Limb (tissue), 2 donors: ENCODE data around the gene MTMR10.

Experiments
- DNase-seq, 2 donors: peaks; one replicate each; pipeline ENCODE4 v3.0.0-alpha.2; 2016; ENCODE audit errors: extremely low spot score in 2 of 2

The MTMR10 gene

DNA sequence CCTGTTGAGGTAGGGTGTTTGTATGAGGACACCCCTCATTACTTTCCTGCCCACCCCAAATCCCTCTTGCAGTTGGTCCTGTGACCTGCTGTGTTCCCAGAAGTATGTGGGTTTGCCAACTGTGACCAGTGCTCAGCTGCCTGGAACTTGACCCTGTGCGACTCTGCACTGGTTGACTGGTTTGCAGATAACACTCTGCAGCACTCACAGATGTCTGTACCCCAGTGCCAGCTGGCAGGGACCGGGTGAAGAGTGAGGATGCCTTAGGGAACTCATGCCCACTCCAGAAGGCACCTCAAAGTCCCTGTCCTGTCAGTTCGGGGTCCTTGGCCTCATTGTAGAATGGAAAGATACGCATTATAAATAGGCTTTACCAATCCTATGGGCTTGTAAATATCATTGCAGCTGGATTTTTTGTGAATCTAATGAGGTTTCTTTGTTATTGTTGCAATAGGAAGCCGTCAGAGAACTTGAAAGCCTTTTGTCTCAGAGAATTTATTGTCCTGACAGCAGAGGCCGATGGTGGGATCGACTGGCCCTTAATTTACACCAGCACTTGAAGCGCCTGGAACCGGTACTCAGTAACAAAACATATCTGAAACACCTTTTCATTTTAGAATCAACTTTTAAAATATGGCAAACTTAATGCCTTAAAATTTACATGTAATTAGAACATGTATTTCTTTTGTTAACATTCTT lies 69.5 kb downstream of the MTMR10 start:
- no peak for DNase-seq

DNA sequence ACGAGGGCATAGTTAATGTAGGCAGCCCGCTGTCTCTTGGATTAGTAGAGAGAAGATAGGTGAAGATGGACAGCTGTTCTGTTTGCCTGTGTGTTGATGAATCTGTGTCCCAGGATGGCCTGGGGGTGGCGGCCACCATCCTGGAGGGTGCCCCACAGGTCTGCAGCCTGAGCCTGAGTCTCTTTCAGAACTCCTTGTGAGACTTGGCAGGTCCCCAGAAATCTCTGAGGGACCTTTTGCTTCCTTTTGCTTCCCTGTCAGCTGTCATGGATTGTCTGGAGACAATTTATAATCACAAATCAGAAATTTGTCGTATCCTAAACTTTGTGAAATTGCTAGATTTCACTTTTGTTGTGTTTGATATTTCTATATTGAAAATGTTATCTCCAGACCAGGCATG lies 70.3 kb downstream of the MTMR10 start:
- DNase-seq: no peak

DNA sequence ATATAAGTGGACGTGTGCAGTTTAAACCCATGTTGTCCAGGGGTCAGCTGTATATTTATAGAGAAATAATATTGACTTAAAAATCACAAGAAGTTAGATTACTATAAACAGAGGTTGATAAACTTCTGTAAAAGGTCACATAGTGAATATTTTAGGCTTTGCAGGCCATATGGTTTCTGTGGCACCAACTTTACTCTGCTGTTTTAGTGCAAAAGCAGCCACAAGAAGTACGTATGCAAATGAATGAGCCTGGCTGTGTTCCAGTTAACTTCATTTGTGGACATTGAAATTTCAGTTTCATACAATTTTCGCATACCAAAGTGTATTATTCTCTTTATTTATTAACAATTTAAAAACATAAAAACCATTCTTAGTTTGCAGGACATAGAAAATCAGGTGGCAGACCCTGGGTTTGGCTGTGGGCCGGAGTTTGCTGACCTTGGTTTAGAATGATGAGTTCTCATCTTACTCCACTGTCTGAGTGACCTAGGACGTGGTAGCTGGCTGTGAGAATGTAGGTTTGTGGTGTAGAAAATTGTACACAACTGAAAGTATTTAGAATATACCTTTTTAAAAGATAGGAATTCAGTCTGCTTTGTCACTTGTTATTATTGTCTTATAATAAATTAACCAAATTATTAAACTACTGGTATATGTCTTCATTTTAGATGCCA lies 71.4 kb downstream of the MTMR10 start:
- no peak for DNase-seq

DNA sequence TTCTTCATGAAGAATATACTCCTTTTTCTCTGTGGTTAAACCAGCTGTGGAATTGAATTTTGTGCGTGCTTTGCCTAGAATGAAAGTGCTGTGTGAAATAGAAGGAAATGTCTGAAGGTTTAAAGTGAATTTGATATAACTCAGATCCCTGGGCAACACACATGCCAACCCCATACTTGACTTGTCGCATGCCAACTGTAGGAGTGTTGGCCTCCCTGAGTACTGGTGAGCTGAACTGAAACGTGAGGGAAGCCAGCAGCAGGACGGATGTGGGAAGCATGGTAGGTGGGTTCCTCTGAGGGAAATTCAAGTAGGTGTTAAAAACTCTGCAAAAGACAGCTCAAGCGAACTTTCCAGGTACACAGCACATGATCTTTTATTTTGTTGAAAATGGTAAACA lies 73.1 kb downstream of the MTMR10 start:
- peak in 1 of 2 donors; percentile 3 for DNase-seq

DNA sequence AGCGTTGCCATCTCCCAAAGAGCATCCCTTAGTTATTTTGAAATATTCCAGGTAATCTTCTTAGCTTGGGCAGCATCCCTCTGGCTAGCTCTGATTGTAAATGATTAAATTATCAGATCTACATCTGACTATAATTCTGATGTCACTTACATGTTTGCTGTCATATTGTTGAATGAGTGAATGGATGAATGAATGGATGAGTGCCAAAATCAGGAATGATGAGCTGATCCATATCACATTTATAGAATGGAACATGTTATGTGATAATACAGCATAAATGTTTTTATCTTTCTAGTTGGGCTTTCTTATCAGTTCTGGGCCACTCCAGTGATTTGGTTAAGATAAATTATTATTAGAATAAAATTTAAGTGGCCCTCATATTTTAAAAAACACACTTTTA lies 73.8 kb downstream of the MTMR10 start:
- DNase-seq: no peak

DNA sequence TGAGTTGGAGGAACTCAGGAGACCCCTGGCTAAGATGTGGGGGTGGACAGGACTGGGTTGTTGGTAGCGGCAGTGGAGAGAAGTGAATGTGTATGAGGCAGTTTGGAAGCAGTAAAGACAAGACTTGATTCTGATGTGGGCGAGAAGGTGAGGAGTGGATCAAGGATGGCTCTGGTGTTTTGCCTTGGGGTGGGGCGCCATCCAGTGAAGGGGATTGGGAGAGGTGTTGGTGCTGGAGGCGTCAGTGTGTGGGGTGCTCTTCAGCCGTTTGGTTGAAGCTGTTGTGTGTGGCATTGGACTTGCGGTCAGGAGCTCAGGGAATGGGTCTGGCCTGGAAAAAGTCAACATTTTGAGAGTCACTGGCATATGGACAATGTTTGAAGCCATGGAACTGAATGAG lies 74.4 kb downstream of the MTMR10 start:
- no peak for DNase-seq

DNA sequence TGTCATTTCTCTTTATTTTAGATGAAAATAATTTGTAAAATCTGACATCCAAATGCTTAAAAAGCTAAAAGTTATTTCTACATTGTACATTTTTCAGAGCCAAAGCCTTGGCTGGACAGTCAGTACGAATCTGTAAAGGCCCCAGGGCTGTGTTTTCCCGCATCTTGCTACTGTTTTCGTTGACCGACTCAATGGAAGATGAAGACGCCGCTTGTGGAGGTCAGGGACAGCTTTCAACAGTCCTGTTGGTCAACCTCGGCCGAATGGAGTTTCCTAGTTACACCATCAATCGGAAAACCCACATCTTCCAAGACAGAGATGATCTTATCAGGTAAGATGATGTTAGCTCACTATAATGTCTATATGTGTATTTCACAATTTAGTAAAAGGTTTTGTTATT lies 77.7 kb downstream of the MTMR10 start:
- no peak for DNase-seq

DNA sequence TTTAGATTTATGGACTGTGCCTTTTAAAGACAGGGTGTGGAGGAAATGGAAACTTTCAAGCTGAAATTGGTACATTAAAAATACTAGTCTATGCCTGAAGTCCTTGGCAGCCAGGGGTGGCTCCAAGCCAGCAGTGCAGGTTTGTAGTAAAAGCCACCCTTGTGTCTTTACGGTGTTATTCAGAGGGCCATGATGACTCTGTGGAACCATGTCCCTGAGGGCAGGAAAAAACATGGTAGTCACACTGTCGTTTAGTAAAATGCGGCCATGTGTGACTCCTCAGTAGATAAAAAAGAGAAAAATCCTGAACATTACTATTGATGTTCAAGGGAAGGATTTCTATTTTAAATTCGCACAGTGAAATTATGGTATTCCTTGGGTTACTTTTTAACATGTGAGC lies 85.1 kb downstream of the MTMR10 start:
- no peak for DNase-seq

DNA sequence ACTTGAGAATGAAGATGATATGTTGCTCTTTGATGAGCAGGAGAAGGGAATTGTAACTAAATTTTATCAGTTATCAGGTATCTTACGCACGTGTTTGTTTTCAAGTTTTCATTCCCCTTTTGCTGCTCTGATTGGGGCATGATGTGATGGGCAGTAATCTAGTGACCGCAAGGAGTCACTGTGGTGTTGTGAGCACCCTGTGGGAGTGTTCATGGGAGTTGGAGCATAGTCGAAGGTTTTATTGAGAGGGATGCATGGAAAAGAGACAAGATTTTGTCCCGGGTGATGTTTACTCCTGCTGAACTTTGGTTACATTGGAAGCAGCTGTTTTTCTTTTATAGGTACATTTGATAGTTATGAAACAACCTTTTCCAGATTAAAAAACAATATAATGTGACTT lies 85.6 kb downstream of the MTMR10 start:
- no peak for DNase-seq

DNA sequence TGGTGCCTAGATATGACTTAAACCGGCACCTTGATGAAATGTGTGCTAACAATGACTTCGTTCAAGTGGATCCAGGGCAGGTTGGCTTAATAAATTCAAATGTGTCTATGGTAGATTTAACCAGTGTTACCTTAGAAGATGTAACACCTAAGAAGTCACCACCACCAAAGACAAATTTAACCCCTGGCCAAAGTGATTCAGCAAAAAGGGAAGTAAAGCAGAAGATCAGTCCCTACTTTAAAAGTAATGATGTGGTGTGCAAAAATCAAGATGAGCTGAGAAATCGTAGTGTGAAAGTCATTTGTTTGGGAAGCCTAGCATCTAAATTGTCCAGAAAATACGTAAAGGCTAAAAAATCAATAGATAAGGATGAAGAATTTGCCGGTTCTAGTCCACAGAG lies 86.6 kb downstream of the MTMR10 start:
- DNase-seq: no peak

DNA sequence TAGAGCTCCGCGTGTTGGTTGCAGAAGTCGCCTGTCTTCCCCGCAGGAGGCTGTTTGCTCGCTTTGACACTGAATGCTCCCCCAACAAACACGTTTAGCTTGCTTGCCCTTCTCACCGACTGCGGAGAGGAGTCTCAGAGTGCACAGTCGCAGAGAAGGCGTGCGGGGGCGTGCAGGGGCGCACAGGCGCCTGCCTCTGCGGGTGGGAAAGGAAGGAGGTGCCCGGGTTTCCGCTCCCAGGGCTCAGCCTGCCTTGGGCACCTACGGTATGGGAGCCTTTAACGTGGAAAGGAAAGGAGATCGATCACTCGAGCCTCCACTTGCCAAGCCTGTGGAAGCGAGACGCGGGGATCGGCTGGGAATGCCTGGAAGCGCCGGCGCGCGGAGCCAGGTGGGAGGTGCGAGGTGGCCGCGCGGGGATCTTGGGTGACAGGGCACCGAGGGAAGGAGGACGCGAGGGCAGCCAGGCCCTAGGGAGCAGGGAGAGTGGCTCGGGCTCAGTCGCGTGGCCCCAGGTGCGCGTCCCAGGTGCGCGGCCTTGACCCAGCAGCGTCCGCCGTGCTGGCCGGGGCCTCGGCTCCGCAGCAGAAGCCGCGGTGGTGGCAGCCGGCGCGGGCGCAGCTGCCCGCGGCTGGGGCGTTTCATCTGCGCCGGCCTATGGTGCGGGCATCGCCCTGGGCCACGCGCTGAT lies 87.8 kb downstream of the MTMR10 start, which contains the start of gene FAN1:
FAN1 (plus strand) TSS at position 419 of the 691 bp plus-strand sequence. CDS start 749 bp downstream, outside the sequence.
- peak; percentile 89 to 90 for DNase-seq

DNA sequence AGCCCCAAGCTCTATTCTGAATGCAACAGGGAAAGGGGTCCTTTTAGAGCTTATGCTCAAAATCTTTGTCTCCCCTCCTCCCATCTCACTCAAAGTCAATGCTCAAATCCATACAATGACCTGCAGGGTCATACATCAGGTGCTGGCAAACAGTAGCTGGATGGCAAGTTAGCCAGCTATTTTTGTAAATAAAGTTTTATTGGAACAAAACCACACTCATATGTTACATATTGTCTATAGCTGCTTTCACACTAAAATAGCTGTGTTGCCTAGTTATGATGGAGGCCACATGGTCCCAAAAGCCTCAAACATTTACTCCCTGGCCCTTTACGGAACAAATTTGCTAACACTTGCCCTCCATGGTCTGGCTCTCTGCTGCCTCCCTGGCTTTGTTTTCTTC lies 89.5 kb downstream of the MTMR10 start:
- no peak for DNase-seq

DNA sequence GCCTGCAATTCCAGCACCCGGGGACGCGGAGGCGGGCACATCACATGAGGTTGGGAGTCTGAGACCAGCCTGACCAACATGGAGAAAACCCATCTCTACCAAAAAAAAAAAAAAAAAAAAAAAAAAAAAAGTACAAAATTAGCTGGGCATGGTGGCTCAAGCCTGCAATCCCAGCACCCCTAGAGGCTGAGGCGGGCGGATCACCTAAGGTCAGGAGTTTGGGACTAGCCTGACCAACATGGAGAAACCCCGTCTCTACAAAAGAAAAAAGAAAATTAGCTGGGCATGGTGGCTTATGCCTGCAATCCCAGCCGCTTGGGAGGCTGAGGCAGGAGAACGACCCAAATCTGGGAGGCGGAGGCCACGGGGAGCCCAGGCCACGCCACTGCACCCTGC lies 95.2 kb downstream of the MTMR10 start:
- no peak for DNase-seq

DNA sequence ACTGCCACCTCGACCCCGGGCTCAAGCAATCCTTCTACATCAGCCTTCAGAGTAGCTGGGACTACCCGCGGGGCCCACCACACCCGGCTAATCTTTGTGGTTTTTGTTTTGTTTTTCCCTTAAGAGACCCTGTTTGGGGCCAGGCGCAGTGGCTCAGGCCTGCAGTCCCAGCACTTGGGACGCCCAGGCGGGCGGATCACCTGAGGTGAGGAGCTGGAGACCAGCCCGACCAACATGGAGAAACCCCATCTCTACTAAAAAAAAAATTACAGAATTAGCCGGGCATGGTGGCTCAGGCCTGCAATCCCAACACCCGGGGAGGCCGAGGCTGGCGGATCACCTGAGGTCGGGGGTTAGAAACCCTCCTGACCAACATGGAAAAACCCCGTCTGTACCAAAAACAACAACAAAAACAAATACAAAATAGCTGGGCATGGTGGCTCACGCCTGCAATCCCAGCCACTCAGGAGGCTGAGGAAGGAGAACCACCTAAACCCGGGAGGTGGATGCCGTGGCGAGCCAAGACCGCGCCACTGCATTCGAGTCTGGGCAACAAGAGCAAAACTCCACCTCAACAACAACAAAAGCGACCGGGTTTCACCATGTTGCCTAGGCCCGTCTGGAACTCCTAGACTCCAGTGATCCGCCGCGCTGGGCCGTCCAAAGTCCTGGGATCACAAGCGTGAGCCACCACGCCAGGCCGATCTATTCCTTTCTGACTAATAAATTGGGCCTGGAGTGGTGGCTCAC lies 95.8 kb downstream of the MTMR10 start:
- no peak for DNase-seq

DNA sequence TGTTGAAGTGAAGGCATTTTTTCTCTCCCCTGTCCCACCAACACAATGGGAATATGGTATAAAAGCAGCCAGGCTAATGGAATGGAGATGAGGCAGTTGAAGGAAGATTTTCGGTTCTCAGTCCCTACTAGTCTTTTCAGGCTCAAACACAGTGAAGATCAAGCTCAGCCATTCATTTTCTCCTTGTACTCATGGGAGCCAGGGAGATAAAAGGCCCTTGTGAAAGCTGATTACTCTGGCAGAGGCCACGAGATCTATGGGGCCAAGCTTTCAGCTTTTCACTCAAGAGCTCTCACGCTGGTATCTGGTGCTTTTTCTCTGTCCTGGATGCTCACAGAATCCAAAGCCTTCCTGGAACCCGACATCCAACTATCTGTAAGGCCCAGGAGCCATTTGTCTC lies 102.2 kb downstream of the MTMR10 start:
- DNase-seq: no peak
